GM18858 (cell line): ENCODE data around the gene KSR2.

Experiments
- ATAC-seq: cut with Tn5 transposase; IDR thresholded peaks from one replicate; pipeline ENCODE4 v1.9.1; 2021; ENCODE audit not compliant: unreplicated experiment

The KSR2 gene

DNA sequence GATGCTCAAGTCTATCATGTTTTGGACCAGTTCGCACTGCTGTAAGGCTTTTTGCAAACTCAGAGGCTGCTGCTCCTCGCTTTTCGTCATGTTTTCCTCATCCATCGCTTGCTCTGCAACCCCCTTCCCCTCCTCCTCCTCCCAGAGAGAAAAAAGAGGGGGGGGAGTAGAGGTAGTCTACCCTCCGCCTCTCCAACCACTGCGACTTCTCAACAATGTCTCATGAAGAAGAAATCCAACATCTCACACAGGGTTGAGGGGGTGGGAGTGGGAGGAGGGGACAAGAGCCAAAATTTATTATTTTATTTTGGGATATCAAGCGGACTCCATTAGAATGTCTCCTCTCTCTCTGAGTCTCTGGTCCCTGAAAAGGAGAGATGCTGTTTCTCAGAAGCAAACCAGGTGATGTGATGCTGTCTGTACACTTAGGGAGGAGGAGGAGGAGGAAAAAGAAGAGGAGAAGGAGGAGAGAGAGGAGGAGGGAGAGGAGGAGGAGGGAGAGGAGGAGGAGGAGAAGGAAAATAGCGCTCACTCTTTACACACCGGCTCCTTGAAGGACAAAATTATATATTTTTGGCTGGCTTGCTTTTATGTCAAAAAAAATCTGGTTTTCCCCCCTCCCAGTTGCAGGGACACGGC, 520 bp downstream of the KSR2 start:
- ATAC-seq: no peak

DNA sequence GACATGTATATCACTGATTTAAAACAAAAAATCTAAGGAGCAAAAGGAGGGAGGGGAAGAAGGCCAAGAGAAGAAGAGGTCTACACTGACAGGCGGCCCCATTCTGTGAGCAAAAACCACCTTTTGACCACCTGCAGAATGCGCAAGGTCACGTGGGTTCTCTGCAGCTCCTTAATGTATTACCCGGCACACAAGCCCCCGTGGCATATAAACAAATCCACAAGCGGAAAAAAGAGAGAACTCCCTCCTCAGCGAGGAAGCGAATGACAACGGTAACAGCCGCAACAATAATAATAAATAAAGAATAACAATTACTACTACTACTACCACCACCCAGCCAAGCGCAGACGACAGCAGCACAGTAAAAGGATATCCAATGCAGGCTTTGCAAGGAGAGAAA, 1.3 kb downstream of the KSR2 start:
- ATAC-seq: no peak

GRCh38 chr12:117967043-117967442, 1.7 kb downstream of the KSR2 start:
- no peak for ATAC-seq

DNA sequence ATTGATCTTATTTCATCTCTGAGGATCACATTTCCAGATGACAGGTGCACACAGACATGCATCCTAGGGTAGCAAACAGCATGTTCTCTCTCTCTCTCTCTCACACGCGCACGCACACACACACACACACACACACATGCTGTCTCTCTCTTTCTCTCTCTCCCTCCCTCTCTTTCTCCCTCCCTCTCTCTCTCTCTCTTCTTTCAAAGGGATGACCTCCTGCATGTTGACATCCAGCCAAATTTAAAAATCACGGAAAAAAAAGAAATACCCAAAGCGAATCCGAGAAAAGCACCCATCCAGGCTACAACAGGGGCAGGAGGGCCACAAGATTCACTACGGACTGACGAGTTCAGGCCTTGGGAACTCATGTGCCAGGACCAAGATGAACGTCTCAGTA, 2.3 kb downstream of the KSR2 start:
- ATAC-seq: no peak

GRCh38 chr12:117963836-117964235, 5.0 kb downstream of the KSR2 start:
- no peak for ATAC-seq

DNA sequence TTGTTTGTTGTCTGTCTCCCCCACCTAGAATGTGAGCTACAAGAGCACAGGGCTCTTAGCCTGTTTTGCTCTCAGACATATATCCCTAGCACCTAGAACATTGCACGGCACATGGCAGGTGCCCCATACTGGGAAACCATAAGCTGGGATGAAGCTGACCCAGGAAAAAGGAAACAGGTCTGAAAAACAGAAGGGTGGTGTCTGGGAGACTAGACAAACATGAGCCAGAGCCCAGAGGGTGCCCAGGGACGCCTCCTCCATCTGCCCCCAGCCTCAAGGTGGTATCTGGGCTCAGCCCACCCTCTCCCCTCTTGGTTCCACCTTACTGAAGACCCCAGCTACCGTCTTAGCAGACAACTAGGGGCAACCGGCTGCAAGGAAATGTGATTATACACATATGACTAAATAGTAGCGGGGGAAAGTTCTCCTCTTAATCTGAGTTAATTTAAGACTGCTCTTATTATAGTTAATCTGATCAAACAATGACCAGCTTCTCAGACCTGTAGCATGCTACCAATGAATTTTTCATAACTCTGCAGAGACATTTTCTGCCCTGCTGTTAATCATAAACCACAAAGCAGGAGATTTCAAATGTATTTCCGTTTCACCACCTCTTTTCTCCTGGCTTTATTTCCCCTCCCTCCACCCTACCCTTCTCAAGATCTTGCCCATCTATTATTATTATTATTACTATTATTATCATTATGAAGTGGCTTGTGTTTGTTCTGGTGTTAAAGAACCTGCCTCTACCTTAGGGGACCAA, 31.9 kb downstream of the KSR2 start:
- no peak for ATAC-seq

- no peak for ATAC-seq
Measured at GRCh38 chr12:117933545-117933944, 35.2 kb downstream of the KSR2 start.

- no peak for ATAC-seq
Measured at GRCh38 chr12:117926391-117926899, 42.3 kb downstream of the KSR2 start.

DNA sequence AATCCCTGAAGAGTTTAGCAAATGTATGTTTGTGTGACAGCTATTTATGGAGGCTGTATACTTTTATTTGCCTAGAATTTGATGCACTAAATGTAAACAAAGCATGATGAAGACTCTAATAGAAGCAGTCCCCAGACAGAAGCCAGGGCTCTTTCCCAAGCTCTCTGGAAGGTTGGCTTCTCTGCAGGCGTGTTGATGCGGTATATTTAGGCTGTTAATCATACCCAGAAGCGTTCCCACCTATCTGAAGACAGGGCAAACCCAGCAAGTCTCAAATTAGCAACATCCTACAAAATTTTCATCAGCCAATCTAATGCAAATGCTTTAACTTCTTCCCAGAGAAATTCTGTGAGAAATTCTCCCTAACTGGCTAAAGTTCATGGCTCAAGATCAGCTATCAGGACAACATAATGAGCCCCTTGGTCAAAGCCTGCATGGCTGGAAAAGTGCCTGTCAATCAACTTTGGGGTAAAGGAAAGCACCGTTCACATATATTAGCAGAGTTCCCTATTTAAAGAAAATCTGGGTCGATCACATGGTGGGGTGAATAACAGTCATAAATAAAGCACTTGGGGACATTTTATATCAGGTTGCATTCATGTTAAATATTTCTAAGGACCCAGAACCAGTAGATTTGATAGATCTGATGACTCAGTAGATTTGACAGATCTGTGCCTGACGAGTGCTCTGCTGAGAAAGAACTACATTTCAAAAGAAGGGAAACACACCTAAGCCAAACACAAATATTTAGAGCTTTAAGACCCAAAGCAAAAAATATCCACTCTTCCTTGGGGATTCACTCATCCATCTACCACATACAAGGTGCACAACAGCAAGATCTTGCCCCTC, 46.6 kb downstream of the KSR2 start:
- no peak for ATAC-seq

GRCh38 chr12:117919479-117919878, 49.3 kb downstream of the KSR2 start:
- no peak for ATAC-seq

DNA sequence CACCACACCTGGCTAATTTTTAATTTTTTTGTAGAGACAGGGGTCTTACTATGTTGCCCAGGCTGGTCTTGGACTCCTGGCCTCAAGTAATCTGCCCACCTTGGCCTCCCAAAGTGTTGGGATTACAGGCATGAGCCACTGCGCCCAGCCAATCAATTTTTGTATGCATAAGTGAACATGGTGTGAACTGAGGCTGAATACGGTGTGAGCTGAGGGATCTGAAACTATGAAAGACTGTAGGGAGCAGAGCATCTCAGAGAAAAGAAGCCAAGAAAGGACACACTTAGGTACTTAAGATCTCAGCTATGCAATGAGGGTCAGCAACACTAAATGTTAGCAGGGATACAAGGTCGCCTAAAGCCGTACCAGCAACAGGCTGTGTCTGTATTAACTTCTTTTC, 54.1 kb downstream of the KSR2 start:
- no peak for ATAC-seq

- no peak for ATAC-seq
Measured at GRCh38 chr12:117912756-117913155, 56.0 kb downstream of the KSR2 start.

DNA sequence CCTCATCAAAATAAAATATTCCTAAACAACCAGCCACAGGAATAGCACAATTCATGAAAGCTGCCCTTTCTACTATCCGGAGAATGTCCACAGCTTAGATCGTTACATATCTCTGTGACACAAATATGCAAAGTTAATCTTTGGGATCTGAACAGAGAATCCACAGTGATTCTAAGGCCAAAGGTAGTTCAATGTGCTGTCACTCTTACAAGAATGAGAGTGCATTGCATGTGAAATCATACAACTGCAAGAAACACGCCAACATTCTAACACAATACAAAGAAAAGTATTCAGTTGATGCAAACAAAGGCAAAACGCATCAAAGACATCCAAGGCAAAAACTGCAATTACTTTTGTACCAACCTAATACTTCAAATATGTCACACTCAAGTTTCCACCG, 60.4 kb downstream of the KSR2 start:
- ATAC-seq: no peak

- no peak for ATAC-seq
Measured at GRCh38 chr12:117907108-117907689, 61.6 kb downstream of the KSR2 start.

DNA sequence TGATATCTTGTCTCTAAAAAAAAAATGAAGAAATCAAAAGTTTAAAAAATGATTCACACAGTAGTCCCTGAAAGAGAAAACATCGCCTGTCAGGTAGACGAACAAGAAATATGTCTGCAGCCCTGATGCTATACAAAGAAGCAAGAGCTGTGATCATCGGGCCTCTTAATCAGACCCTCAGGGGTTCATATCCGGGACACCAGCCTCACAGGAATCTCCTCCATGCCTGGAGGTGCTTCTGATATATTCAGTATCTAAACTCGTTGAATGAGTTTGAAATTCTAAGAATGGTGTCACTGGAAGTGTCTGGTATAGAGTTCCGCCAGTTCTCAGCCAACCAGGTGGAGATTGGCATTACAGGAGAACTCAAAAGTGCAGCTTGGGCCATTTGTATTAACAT, 64.7 kb downstream of the KSR2 start:
- no peak for ATAC-seq

- no peak for ATAC-seq
Measured at GRCh38 chr12:117903110-117903840, 65.5 kb downstream of the KSR2 start.

DNA sequence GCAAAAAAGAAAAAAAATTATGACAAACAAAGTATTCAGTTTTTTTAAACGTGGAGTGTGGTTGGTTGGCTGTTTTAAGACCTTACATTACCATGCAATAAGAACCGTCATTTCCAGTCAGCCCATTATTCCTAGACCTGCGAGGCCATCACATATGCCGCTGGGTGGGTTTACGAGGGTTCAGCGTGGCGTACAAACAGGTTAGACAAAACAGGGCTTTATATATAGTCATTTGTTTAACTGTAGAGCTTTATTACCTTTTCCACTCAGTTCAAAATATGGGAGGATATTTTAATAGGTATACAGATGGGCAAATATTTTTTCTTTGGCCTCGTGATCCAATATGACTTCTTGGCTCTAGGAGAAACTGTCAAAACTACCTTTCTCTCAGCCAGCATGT, 67.2 kb downstream of the KSR2 start:
- ATAC-seq: no peak

- no peak for ATAC-seq
Measured at GRCh38 chr12:117900561-117900960, 68.2 kb downstream of the KSR2 start.

DNA sequence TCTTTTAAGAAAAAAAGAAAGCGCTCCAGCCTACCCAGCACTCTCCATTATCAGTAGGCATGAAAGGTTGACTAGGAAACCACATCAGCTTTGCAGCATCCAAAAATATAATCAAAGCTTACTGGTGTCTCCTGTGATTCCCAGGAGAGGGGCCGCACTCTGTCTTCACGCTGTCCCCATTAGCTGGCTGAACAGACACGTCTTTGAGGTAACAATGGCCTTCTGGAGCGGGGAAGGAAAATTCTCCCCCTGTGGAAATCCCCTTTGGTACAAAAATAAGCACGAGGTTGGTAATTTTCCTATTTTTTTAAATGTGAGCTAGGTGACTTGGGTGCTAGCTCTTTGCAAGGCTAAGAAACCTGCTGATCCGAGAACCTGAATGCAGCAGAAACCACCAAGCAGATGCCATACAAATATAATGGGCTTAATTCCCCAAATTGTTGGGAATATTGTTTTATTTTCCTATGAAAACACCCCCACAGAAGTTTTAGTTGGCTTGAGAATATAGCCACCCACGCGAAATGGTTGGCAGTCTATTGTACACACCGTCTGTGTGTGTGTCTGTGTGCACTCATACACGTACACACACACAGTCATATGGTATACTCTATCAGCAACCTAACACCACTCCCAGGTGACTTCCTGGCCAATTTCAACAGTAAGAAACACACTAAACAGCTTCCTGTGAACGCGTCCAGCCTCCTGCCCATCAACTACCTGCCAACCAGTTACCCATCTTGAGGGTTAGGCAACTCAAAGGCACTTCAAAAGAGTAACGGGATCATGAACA, 71.2 kb downstream of the KSR2 start:
- no peak for ATAC-seq

GRCh38 chr12:117896009-117896408, 72.8 kb downstream of the KSR2 start:
- ATAC-seq: no peak
